Measurements from ENCODE around the gene TPGS1. TPM values are rescaled to one million over a fixed set of nuclear protein-coding genes. Genes with fewer than 3 reads are reported as not detected.

TPGS1 gene
- polyA plus RNA-seq (ENCODE audit: insufficient read length in 3 of 3): 10 to 100 TPM; 10.6 to 19.5 (median 14.0) TPM
- long read RNA-seq, donor 1, transcript TPGS1-201 (2 exons, 1,114 nt): major isoform, 20 of 23 reads
- long read RNA-seq, donor 1, partial matches to known transcripts: 0 of 23 reads
- long read RNA-seq, donor 1, other reads (novel, unspliced or antisense): 0 of 23 reads
- long read RNA-seq, donor 2, transcript TPGS1-201 (2 exons, 1,114 nt): major isoform, 34 of 51 reads
- long read RNA-seq, donor 2, partial matches to known transcripts: 17 of 51 reads
- long read RNA-seq, donor 2, other reads (novel, unspliced or antisense): 0 of 51 reads
- long read RNA-seq, donor 3, transcript TPGS1-201 (2 exons, 1,114 nt): major isoform, 19 of 25 reads
- long read RNA-seq, donor 3, partial matches to known transcripts: 0 of 25 reads
- long read RNA-seq, donor 3, other reads (novel, unspliced or antisense): 5 of 25 reads
- long read RNA-seq, donor 4, transcript TPGS1-201 (2 exons, 1,114 nt): major isoform, 16 of 16 reads
- long read RNA-seq, donor 4, partial matches to known transcripts: 0 of 16 reads
- long read RNA-seq, donor 4, other reads (novel, unspliced or antisense): 0 of 16 reads
- long read RNA-seq, donor 5, transcript TPGS1-201 (2 exons, 1,114 nt): major isoform, 23 of 23 reads
- long read RNA-seq, donor 5, partial matches to known transcripts: 0 of 23 reads
- long read RNA-seq, donor 5, other reads (novel, unspliced or antisense): 0 of 23 reads
- long read RNA-seq, donor 6, transcript TPGS1-201 (2 exons, 1,114 nt): major isoform, 14 of 15 reads
- long read RNA-seq, donor 6, partial matches to known transcripts: 0 of 15 reads
- long read RNA-seq, donor 6, other reads (novel, unspliced or antisense): 0 of 15 reads
- long read RNA-seq, donor 7, transcript TPGS1-201 (2 exons, 1,114 nt): major isoform, 27 of 32 reads
- long read RNA-seq, donor 7, partial matches to known transcripts: 5 of 32 reads
- long read RNA-seq, donor 7, other reads (novel, unspliced or antisense): 0 of 32 reads
- long read RNA-seq, donor 8, transcript TPGS1-201 (2 exons, 1,114 nt): major isoform, 14 of 32 reads
- long read RNA-seq, donor 8, partial matches to known transcripts: 10 of 32 reads
- long read RNA-seq, donor 8, other reads (novel, unspliced or antisense): 5 of 32 reads
- long read RNA-seq, donor 9, transcript TPGS1-201 (2 exons, 1,114 nt): major isoform, 24 of 26 reads
- long read RNA-seq, donor 9, partial matches to known transcripts: 0 of 26 reads
- long read RNA-seq, donor 9, other reads (novel, unspliced or antisense): 0 of 26 reads
- long read RNA-seq, donor 10, transcript TPGS1-201 (2 exons, 1,114 nt): major isoform, 15 of 19 reads
- long read RNA-seq, donor 10, partial matches to known transcripts: 0 of 19 reads
- long read RNA-seq, donor 10, other reads (novel, unspliced or antisense): 0 of 19 reads
- long read RNA-seq, donor 11, transcript TPGS1-201 (2 exons, 1,114 nt): major isoform, 19 of 25 reads
- long read RNA-seq, donor 11, partial matches to known transcripts: 6 of 25 reads
- long read RNA-seq, donor 11, other reads (novel, unspliced or antisense): 0 of 25 reads
- long read RNA-seq, donor 12, transcript TPGS1-201 (2 exons, 1,114 nt): major isoform, 30 of 52 reads
- long read RNA-seq, donor 12, partial matches to known transcripts: 18 of 52 reads
- long read RNA-seq, donor 12, other reads (novel, unspliced or antisense): 0 of 52 reads
- long read RNA-seq, donor 13, transcript TPGS1-201 (2 exons, 1,114 nt): major isoform, 5 of 8 reads
- long read RNA-seq, donor 13, partial matches to known transcripts: 0 of 8 reads
- long read RNA-seq, donor 13, other reads (novel, unspliced or antisense): 0 of 8 reads
- long read RNA-seq, donor 14: 0 reads
- long read RNA-seq, donor 15: 0 reads
- long read RNA-seq, donor 16, transcript TPGS1-201 (2 exons, 1,114 nt): major isoform, 22 of 23 reads
- long read RNA-seq, donor 16, partial matches to known transcripts: 0 of 23 reads
- long read RNA-seq, donor 16, other reads (novel, unspliced or antisense): 0 of 23 reads

- peak; percentile 100 for DNase-seq
Measured at GRCh38 chr19:507286-508203, at the start of gene TPGS1. TSS of gene TPGS1 (plus strand) at chr19:507497. CDS start at chr19:507507, 10 bp downstream.

- DNase-seq: no peak
Measured at GRCh38 chr19:457636-458035, 49.7 kb upstream of the TPGS1 start.

GRCh38 chr19:458091-459042, 48.9 kb upstream of the TPGS1 start:
- DNase-seq: no peak

GRCh38 chr19:459724-460511, 47.4 kb upstream of the TPGS1 start:
- peak; percentile 65 for DNase-seq

- peak; percentile 54 for DNase-seq
Measured at GRCh38 chr19:460877-461720, 46.2 kb upstream of the TPGS1 start, which contains the start of gene SHC2. TSS of gene SHC2 (minus strand) at chr19:461033. CDS start at chr19:460996, 37 bp downstream.

GRCh38 chr19:461721-462551, 45.4 kb upstream of the TPGS1 start:
- DNase-seq: no peak

GRCh38 chr19:463483-464207, 43.7 kb upstream of the TPGS1 start:
- DNase-seq: no peak

GRCh38 chr19:464208-464545, 43.1 kb upstream of the TPGS1 start:
- no peak for DNase-seq

- DNase-seq: no peak
Measured at GRCh38 chr19:465056-465816, 42.1 kb upstream of the TPGS1 start.

- DNase-seq: no peak
Measured at GRCh38 chr19:467554-467953, 39.7 kb upstream of the TPGS1 start.

- DNase-seq: no peak
Measured at GRCh38 chr19:468587-469256, 38.6 kb upstream of the TPGS1 start.

GRCh38 chr19:469833-470232, 37.5 kb upstream of the TPGS1 start:
- no peak for DNase-seq

GRCh38 chr19:470701-471100, 36.6 kb upstream of the TPGS1 start:
- DNase-seq: no peak
